A549 treated with RU486 at 1 μM for 4 hours (cell line): Measurements from ENCODE around the gene HMGN5. TPM values are rescaled to one million over a fixed set of nuclear protein-coding genes. Genes with fewer than 3 reads are reported as not detected.

Experiments
- total RNA-seq: library from RNA; stranded (reverse); fragments of 200-300 nt; extraction: Qiagen RNA extraction; gene quantifications from 5 replicates; pipeline ENCODE4 v1.2.3, GENCODE V29; 2022; ENCODE audit warnings: low read depth

Gene HMGN5, protein sequence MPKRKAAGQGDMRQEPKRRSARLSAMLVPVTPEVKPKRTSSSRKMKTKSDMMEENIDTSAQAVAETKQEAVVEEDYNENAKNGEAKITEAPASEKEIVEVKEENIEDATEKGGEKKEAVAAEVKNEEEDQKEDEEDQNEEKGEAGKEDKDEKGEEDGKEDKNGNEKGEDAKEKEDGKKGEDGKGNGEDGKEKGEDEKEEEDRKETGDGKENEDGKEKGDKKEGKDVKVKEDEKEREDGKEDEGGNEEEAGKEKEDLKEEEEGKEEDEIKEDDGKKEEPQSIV
- 2.4 to 3.8 TPM (median 2.6 TPM) in 5 replicates for total RNA-seq

DNA sequence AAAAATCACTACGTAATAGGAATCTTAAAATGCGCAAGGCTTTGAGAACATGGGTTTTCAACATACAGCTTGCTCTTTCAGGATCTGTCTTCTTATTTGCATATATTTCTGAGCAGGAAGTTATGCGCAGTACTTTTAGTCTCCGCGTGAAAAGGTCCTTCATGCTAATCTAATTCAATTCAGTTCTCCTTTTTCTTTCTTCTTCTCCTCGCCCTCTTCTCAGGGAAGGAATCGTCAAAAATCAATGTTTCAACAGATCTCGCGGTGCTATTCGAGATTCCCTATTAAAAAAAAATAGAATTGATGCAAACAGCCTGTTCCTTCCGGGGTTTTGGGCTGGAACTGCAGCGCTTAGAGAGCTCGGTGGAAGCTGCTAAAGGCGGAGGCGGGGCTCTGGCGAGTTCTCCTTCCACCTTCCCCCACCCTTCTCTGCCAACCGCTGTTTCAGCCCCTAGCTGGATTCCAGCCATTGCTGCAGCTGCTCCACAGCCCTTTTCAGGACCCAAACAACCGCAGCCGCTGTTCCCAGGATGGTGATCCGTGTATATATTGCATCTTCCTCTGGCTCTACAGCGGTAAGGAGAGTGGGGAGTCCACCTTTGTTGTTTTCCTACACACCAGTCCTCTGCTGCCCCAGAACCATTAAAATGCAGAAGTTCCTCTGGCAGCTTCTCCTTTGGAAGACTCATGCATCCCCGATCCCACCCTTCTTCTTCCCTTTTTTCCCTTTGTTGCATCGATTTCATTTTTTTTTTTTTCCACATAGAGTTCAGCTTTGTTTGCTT lies at the start of gene HMGN5, which contains the start of gene SH3BGRL:
TSS of gene HMGN5 (minus strand) at position 243 of the 785 bp plus-strand sequence. CDS start 80,364 bp downstream, outside the sequence.
TSS of gene SH3BGRL (plus strand) at position 432 of the 785 bp plus-strand sequence. CDS start at position 531, 99 bp downstream.

Other genes starting within 250 kb of the HMGN5 start
- 37.3 to 52.1 TPM (median 48.0 TPM) in 5 replicates for gene SH3BGRL, start 189 bp upstream of the HMGN5 start, total RNA-seq